Measurements from ENCODE around the gene IGF2R.
"Not testable (repeated sequence)": the region's sequence is repeated elsewhere in the genome, so short reads cannot be mapped to it uniquely, and the experiment has no call there.

The IGF2R gene

GRCh38 chr6:160085226-160085625 lies 116.3 kb downstream of the IGF2R start:
- no peak for TF ChIP-seq CTCF (conservative IDR thresholded peaks at IDR 0.05; ENCODE audit: low read depth, low read length)
- no peak overlapping the region for H3K4me3 ChIP-seq (ENCODE audit: low read depth, low read length)

GRCh38 chr6:160085713-160086505 lies 117.0 kb downstream of the IGF2R start:
- TF ChIP-seq CTCF (conservative IDR thresholded peaks at IDR 0.05; ENCODE audit: low read depth, low read length): no peak
- DNase-seq (ENCODE audit: low read depth): no peak

More at GRCh38 chr6:160085226-160085625, 116.3 kb downstream of the IGF2R start:
- no peak for DNase-seq (ENCODE audit: low read depth)

GRCh38 chr6:160086754-160087153 lies 117.9 kb downstream of the IGF2R start:
- H3K4me3 ChIP-seq (ENCODE audit: low read depth, low read length): no peak overlapping the region
- DNase-seq (ENCODE audit: low read depth): no peak
- TF ChIP-seq CTCF (conservative IDR thresholded peaks at IDR 0.05; ENCODE audit: low read depth, low read length): no peak

More at GRCh38 chr6:160085713-160086505, 117.0 kb downstream of the IGF2R start:
- H3K4me3 ChIP-seq (ENCODE audit: low read depth, low read length): no peak overlapping the region

- no peak overlapping the region for H3K4me3 ChIP-seq (ENCODE audit: low read depth, low read length)
- peak; percentile 95 for TF ChIP-seq CTCF (conservative IDR thresholded peaks at IDR 0.05; ENCODE audit: low read depth, low read length)
- peak; percentile 85 for DNase-seq (ENCODE audit: low read depth)
These were observed 119.3 kb downstream of the IGF2R start for GRCh38 chr6:160088069-160088783.

GRCh38 chr6:160088784-160089533 lies 120.1 kb downstream of the IGF2R start:
- no peak overlapping the region for H3K4me3 ChIP-seq (ENCODE audit: low read depth, low read length)
- TF ChIP-seq CTCF (conservative IDR thresholded peaks at IDR 0.05; ENCODE audit: low read depth, low read length): no peak
- no peak for DNase-seq (ENCODE audit: low read depth)

GRCh38 chr6:160089534-160089897 lies 120.6 kb downstream of the IGF2R start:
- no peak for DNase-seq (ENCODE audit: low read depth)
- H3K4me3 ChIP-seq (ENCODE audit: low read depth, low read length): no peak overlapping the region
- TF ChIP-seq CTCF (conservative IDR thresholded peaks at IDR 0.05; ENCODE audit: low read depth, low read length): no peak

- not testable (repeated sequence) for DNase-seq (ENCODE audit: low read depth); H3K4me3 ChIP-seq (ENCODE audit: low read depth, low read length)
These were observed 121.8 kb downstream of the IGF2R start for GRCh38 chr6:160090442-160091239.

GRCh38 chr6:160092176-160092575 lies 123.3 kb downstream of the IGF2R start:
- not testable (repeated sequence) for DNase-seq (ENCODE audit: low read depth); H3K4me3 ChIP-seq (ENCODE audit: low read depth, low read length)

Measured in choroid plexus epithelial cell (primary cell).